ENCODE measurements around the gene TSPAN15. TPM values are rescaled to one million over a fixed set of nuclear protein-coding genes. Genes with fewer than 3 reads are reported as not detected.

TSPAN15 gene
- total RNA-seq, 1 experiment from 2014 or later = 5.0 TPM

Other genes with a start within 250 kb of the TSPAN15 start
- 0.03 TPM in 1 of 2 replicates, not detected in the other for gene HKDC1, start 231.1 kb upstream of the TSPAN15 start, total RNA-seq (2014; rRNA removed; shearing (Covaris generic))
- 110 and 114 TPM in 2 replicates for gene HK1, start 173.0 kb upstream of the TSPAN15 start, total RNA-seq (2014; rRNA removed; shearing (Covaris generic))
- gene TACR2, start 34.5 kb upstream of the TSPAN15 start, total RNA-seq (2014; rRNA removed; shearing (Covaris generic)) = 0.48 TPM in 1 of 2 replicates, not detected in the other
- 0.14 and 1.4 TPM in 2 replicates for gene NEUROG3, start 122.0 kb downstream of the TSPAN15 start, total RNA-seq (2014; rRNA removed; shearing (Covaris generic))
- gene FAM241B, start 178.8 kb downstream of the TSPAN15 start, total RNA-seq (2014; rRNA removed; shearing (Covaris generic)) = 5.8 and 8.4 TPM in 2 replicates

Data from H7 (cell line).